ENCODE measurements around the gene PTOV1. TPM values are rescaled to one million over a fixed set of nuclear protein-coding genes. Genes with fewer than 3 reads are reported as not detected.
A peak's percentile ranks its signal among the peaks of the same experiment; 100 is the strongest.

The PTOV1 gene
- total RNA-seq, 1 donor from 2014 or later = 104 TPM

GRCh38 chr19:49862391-49863253 lies 11.7 kb downstream of the PTOV1 start:
- peak overlapping the region; percentile 60 for H3K27ac ChIP-seq (replicated peaks)

GRCh38 chr19:49863254-49863934 lies 12.4 kb downstream of the PTOV1 start:
- Histone ChIP-seq H3K27ac (replicated peaks) (no peak overlapping the region), H3K9me3 (replicated peaks) (no peaks in the 10 kb centered on the region), H3K4me3 (no peak overlapping the region), H3K27me3 (ENCODE audit: low read depth) (no peaks in the 10 kb centered on the region), H3K4me1 (peaks cover 60% of the 10 kb centered on the region), H3K36me3 (peaks cover 65% of the 10 kb centered on the region)
- TF ChIP-seq CTCF (IDR thresholded peaks at IDR 0.05; ENCODE audit: borderline replicate concordance) = no peak
- intact Hi-C loops (cut with micrococcal nuclease) = no loop called here
- DNase-seq = no peak

More at GRCh38 chr19:49862391-49863253, 11.7 kb downstream of the PTOV1 start:
- intact Hi-C loops (cut with micrococcal nuclease) = no loop called here
- DNase-seq = no peak
- no peaks in the 10 kb centered on the region for H3K9me3 ChIP-seq (replicated peaks)
- H3K4me1 ChIP-seq = peaks cover 53% of the 10 kb centered on the region
- H3K4me3 ChIP-seq = no peak overlapping the region
- peak; percentile 26 for TF ChIP-seq CTCF (IDR thresholded peaks at IDR 0.05; ENCODE audit: borderline replicate concordance)
- no peaks in the 10 kb centered on the region for H3K27me3 ChIP-seq (ENCODE audit: low read depth)
- peaks cover 73% of the 10 kb centered on the region for H3K36me3 ChIP-seq

GRCh38 chr19:49863935-49864320 lies 13.0 kb downstream of the PTOV1 start:
- H3K36me3 ChIP-seq = peaks cover 60% of the 10 kb centered on the region
- no peak for TF ChIP-seq CTCF (IDR thresholded peaks at IDR 0.05; ENCODE audit: borderline replicate concordance)
- no peak for DNase-seq
- H3K27ac ChIP-seq (replicated peaks) = no peak overlapping the region
- peaks cover 66% of the 10 kb centered on the region for H3K4me1 ChIP-seq
- H3K4me3 ChIP-seq = no peak overlapping the region
- no peaks in the 10 kb centered on the region for H3K27me3 ChIP-seq (ENCODE audit: low read depth)
- no peaks in the 10 kb centered on the region for H3K9me3 ChIP-seq (replicated peaks)
- intact Hi-C loops (cut with micrococcal nuclease) = no loop called here

- H3K4me1 ChIP-seq = peaks cover 71% of the 10 kb centered on the region
- peak overlapping the region; percentile 90 for H3K27ac ChIP-seq (replicated peaks)
- no peak for TF ChIP-seq CTCF (IDR thresholded peaks at IDR 0.05; ENCODE audit: borderline replicate concordance)
- no peaks in the 10 kb centered on the region for H3K9me3 ChIP-seq (replicated peaks)
- H3K27me3 ChIP-seq (ENCODE audit: low read depth) = no peaks in the 10 kb centered on the region
- peak overlapping the region; percentile 28 for H3K4me3 ChIP-seq
- H3K36me3 ChIP-seq = peaks cover 50% of the 10 kb centered on the region
- intact Hi-C loops (cut with micrococcal nuclease) = loop anchor here (5.0 kb wide), 1 partner anchor 48 kb away; the partner anchor contains the start of gene MED25
- DNase-seq = no peak
These were observed 13.9 kb downstream of the PTOV1 start for GRCh38 chr19:49864890-49865289.

GRCh38 chr19:49866933-49867782 lies 16.2 kb downstream of the PTOV1 start, which contains the start of gene PNKP:
PNKP (minus strand) TSS chr19:49867576; CDS start chr19:49867204, 372 bp downstream.
- intact Hi-C loops (cut with micrococcal nuclease) = loop anchor here (5.0 kb wide), 1 partner anchor 50 kb away; the partner anchor contains the start of gene MED25
- Histone ChIP-seq H3K27ac (replicated peaks) (peak within 1 kb of the TSS; percentile 90), H3K9me3 (replicated peaks) (no peaks in the 10 kb centered on the region), H3K4me3 (peak within 1 kb of the TSS; percentile 74), H3K36me3 (peaks cover 27% of the 10 kb centered on the region), H3K4me1 (peaks cover 72% of the 10 kb centered on the region), H3K27me3 (ENCODE audit: low read depth) (no peaks in the 10 kb centered on the region)
- DNase-seq = peak; percentile 91
- no peak for TF ChIP-seq CTCF (IDR thresholded peaks at IDR 0.05; ENCODE audit: borderline replicate concordance)
